ENCODE data around the gene ICE1.
"Not testable (repeated sequence)": the region's sequence is repeated elsewhere in the genome, so short reads cannot be mapped to it uniquely, and the experiment has no call there.

The ICE1 gene

GRCh38 chr5:5492087-5492933, 69.8 kb downstream of the ICE1 start:
- peaks cover 27% of the 10 kb centered on the region for H3K36me3 ChIP-seq (ENCODE audit: insufficient read depth, insufficient read length, low read length)
- no peaks in the 10 kb centered on the region for H3K9me3 ChIP-seq (ENCODE audit: insufficient read depth, low read length)
- no peak overlapping the region for H3K9ac ChIP-seq (ENCODE audit: insufficient read length, low read depth)
- peaks cover 4% of the 10 kb centered on the region for H3K4me1 ChIP-seq (ENCODE audit: insufficient read depth, insufficient read length)
- no peak overlapping the region for H3K4me3 ChIP-seq (ENCODE audit: insufficient read length, low read depth)
- TF ChIP-seq ZNF274 (IDR thresholded peaks at IDR 0.05; ENCODE audit: low read depth, low read length) (no peak), YY1 (IDR thresholded peaks at IDR 0.05; ENCODE audit: insufficient read depth, insufficient read length) (no peak), SUZ12 (IDR thresholded peaks at IDR 0.05; ENCODE audit: extremely low read depth, insufficient read depth, insufficient read length) (no peak)
- peak; percentile 42 for DNase-seq (ENCODE audit: low read depth, low spot score)
- peaks cover 8% of the 10 kb centered on the region for H3K27me3 ChIP-seq (ENCODE audit: insufficient read depth, insufficient read length)

DNA sequence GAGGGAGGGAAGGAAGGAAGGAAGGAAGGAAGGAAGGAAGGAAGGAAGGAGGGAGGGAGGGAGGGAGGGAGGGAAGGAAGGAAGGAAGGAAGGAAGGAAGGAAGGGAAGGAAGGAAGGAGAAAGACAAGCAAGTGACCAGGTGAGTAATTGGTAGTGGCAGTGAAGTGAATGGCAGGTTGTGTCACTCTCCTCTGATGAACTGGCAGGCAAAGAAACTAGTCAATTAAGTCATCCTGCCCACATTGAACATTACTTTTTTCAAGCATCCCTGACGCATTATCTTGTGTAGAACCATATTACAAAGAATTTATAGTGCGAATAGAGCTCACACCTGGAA, 70.4 kb downstream of the ICE1 start:
- not testable (repeated sequence) for H3K27me3 ChIP-seq (ENCODE audit: insufficient read depth, insufficient read length); H3K9me3 ChIP-seq (ENCODE audit: insufficient read depth, low read length); H3K9ac ChIP-seq (ENCODE audit: insufficient read length, low read depth); H3K4me3 ChIP-seq (ENCODE audit: insufficient read length, low read depth); H3K4me1 ChIP-seq (ENCODE audit: insufficient read depth, insufficient read length); DNase-seq (ENCODE audit: low read depth, low spot score)
- H3K36me3 ChIP-seq (ENCODE audit: insufficient read depth, insufficient read length, low read length) = peaks cover 22% of the 10 kb centered on the region

DNA sequence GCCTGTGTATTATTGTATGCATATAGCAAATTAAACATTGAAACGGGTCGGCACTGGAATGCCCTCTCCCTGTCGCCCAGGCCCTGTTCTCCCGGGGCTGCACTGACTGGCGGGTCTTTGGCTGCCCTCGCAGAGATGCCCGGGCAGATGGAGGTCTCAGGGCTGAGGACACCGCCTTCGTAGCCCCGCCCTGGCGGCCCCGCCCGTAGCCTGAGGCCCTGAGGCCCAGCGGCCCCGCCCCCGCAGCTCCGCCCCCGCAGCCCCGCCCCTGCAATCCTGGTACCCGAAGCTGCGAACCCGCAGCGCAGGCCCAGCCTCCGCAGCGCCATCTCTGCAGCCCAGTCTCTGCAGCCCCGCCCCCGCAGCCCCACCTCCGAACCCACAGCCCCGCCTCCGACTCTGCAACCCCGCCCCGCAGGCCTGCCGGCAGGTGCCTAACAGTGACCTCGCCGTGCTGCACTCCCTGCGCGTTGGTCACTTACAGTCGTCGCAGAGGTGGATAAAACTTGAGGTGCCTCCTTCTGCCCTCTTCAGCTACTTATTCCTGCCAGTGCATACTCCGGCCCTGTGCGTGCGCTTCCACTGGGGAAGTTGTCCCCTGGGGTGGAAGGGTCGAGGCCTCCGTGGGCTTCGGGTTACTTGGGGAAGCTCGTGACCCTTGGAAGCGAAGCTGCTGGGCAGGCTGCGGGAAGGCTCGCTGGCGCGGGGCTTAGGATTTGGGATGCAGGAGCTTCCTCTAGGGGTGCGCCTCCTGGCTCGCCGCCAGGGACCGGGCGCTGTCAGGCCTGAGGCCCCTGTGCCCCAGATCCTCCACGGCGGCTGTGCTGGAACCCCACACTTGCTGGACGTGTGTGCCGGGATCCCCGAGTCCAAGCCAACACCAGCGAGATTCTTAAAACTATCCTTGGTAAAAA, 72.3 kb downstream of the ICE1 start:
- H3K4me1 ChIP-seq (ENCODE audit: insufficient read depth, insufficient read length) = peaks cover 4% of the 10 kb centered on the region
- H3K9ac ChIP-seq (ENCODE audit: insufficient read length, low read depth) = no peak overlapping the region
- peaks cover 5% of the 10 kb centered on the region for H3K36me3 ChIP-seq (ENCODE audit: insufficient read depth, insufficient read length, low read length)
- peaks cover 8% of the 10 kb centered on the region for H3K27me3 ChIP-seq (ENCODE audit: insufficient read depth, insufficient read length)
- no peak for TF ChIP-seq ZNF274 (IDR thresholded peaks at IDR 0.05; ENCODE audit: low read depth, low read length)
- no peak for TF ChIP-seq YY1 (IDR thresholded peaks at IDR 0.05; ENCODE audit: insufficient read depth, insufficient read length)
- no peak for TF ChIP-seq SUZ12 (IDR thresholded peaks at IDR 0.05; ENCODE audit: extremely low read depth, insufficient read depth, insufficient read length)
- no peak overlapping the region for H3K4me3 ChIP-seq (ENCODE audit: insufficient read length, low read depth)
- no peaks in the 10 kb centered on the region for H3K9me3 ChIP-seq (ENCODE audit: insufficient read depth, low read length)
- peak; percentile 64 for DNase-seq (ENCODE audit: low read depth, low spot score)

DNA sequence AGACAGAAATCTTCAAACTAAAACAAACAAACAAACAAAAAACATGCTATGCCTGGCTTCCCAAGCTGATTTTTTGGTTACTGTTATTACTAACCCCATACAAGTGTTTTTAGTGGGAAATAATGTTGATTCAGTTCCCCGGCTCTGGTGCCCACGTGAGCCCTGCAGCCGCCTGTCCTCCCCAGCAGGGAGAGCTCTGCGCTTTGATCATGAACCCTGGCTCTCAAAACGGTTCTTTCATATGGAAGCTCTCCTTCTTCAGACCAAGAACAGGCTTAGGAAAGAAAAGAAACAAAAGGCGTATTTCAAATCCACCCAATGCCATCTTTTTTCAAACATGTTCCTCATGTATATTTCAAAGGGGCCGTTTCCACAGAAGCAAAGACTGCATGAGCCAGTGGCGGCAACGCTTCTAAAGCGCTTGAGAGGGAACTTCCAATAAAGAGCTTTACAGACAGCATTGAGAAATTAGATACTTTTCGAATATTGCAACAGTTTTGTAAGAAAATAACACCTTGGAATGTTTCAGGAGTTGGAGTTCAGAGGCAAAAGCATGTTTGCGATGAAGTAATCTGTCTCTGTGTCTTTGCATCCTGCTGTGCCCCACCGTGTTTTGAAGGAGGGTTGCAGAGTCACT, 74.8 kb downstream of the ICE1 start:
- Histone ChIP-seq H3K4me1 (ENCODE audit: insufficient read depth, insufficient read length) (peaks cover 4% of the 10 kb centered on the region), H3K9me3 (ENCODE audit: insufficient read depth, low read length) (no peaks in the 10 kb centered on the region), H3K9ac (ENCODE audit: insufficient read length, low read depth) (no peak overlapping the region), H3K36me3 (ENCODE audit: insufficient read depth, insufficient read length, low read length) (no peaks in the 10 kb centered on the region), H3K27me3 (ENCODE audit: insufficient read depth, insufficient read length) (peaks cover 8% of the 10 kb centered on the region), H3K4me3 (ENCODE audit: insufficient read length, low read depth) (no peak overlapping the region)
- DNase-seq (ENCODE audit: low read depth, low spot score) = no peak
- TF ChIP-seq SUZ12 (IDR thresholded peaks at IDR 0.05; ENCODE audit: extremely low read depth, insufficient read depth, insufficient read length) = no peak
- TF ChIP-seq YY1 (IDR thresholded peaks at IDR 0.05; ENCODE audit: insufficient read depth, insufficient read length) = no peak
- no peak for TF ChIP-seq ZNF274 (IDR thresholded peaks at IDR 0.05; ENCODE audit: low read depth, low read length)

GRCh38 chr5:5499442-5499841, 77.0 kb downstream of the ICE1 start:
- no peak overlapping the region for H3K4me3 ChIP-seq (ENCODE audit: insufficient read length, low read depth)
- no peaks in the 10 kb centered on the region for H3K36me3 ChIP-seq (ENCODE audit: insufficient read depth, insufficient read length, low read length)
- H3K9me3 ChIP-seq (ENCODE audit: insufficient read depth, low read length) = no peaks in the 10 kb centered on the region; the same call in 1 of the 2 replicates
- no peak overlapping the region for H3K9ac ChIP-seq (ENCODE audit: insufficient read length, low read depth)
- H3K27me3 ChIP-seq (ENCODE audit: insufficient read depth, insufficient read length) = peaks cover 8% of the 10 kb centered on the region
- DNase-seq (ENCODE audit: low read depth, low spot score) = no peak
- TF ChIP-seq ZNF274 (IDR thresholded peaks at IDR 0.05; ENCODE audit: low read depth, low read length) (no peak), YY1 (IDR thresholded peaks at IDR 0.05; ENCODE audit: insufficient read depth, insufficient read length) (no peak), SUZ12 (IDR thresholded peaks at IDR 0.05; ENCODE audit: extremely low read depth, insufficient read depth, insufficient read length) (no peak)
- peaks cover 4% of the 10 kb centered on the region for H3K4me1 ChIP-seq (ENCODE audit: insufficient read depth, insufficient read length)

GRCh38 chr5:5504325-5504724, 81.8 kb downstream of the ICE1 start:
- Histone ChIP-seq H3K27me3 (ENCODE audit: insufficient read depth, insufficient read length) (no peaks in the 10 kb centered on the region), H3K4me1 (ENCODE audit: insufficient read depth, insufficient read length) (no peaks in the 10 kb centered on the region), H3K9ac (ENCODE audit: insufficient read length, low read depth) (no peak overlapping the region), H3K4me3 (ENCODE audit: insufficient read length, low read depth) (no peak overlapping the region), H3K36me3 (ENCODE audit: insufficient read depth, insufficient read length, low read length) (no peaks in the 10 kb centered on the region), H3K9me3 (ENCODE audit: insufficient read depth, low read length) (no peaks in the 10 kb centered on the region; the same call in 1 of the 2 replicates)
- no peak for DNase-seq (ENCODE audit: low read depth, low spot score)
- no peak for TF ChIP-seq YY1 (IDR thresholded peaks at IDR 0.05; ENCODE audit: insufficient read depth, insufficient read length)
- TF ChIP-seq ZNF274 (IDR thresholded peaks at IDR 0.05; ENCODE audit: low read depth, low read length) = no peak
- TF ChIP-seq SUZ12 (IDR thresholded peaks at IDR 0.05; ENCODE audit: extremely low read depth, insufficient read depth, insufficient read length) = no peak

GRCh38 chr5:5505815-5506214, 83.3 kb downstream of the ICE1 start:
- TF ChIP-seq ZNF274 (IDR thresholded peaks at IDR 0.05; ENCODE audit: low read depth, low read length) (no peak), SUZ12 (IDR thresholded peaks at IDR 0.05; ENCODE audit: extremely low read depth, insufficient read depth, insufficient read length) (no peak)
- H3K36me3 ChIP-seq (ENCODE audit: insufficient read depth, insufficient read length, low read length) = no peaks in the 10 kb centered on the region
- H3K4me3 ChIP-seq (ENCODE audit: insufficient read length, low read depth) = no peak overlapping the region
- H3K27me3 ChIP-seq (ENCODE audit: insufficient read depth, insufficient read length) = no peaks in the 10 kb centered on the region
- DNase-seq (ENCODE audit: low read depth, low spot score) = no peak
- H3K9me3 ChIP-seq (ENCODE audit: insufficient read depth, low read length) = no peaks in the 10 kb centered on the region; the same call in 1 of the 2 replicates
- no peak overlapping the region for H3K9ac ChIP-seq (ENCODE audit: insufficient read length, low read depth)
- no peaks in the 10 kb centered on the region for H3K4me1 ChIP-seq (ENCODE audit: insufficient read depth, insufficient read length)
